GM12891 (cell line): Measurements from ENCODE around the gene SPTBN5.

Source experiments
- DNase-seq: peaks from one replicate; pipeline ENCODE4 v3.0.0; 2011; ENCODE audit warnings: low spot score; ENCODE audit not compliant: insufficient read length
- FAIRE-seq: peaks from 2 replicates; lab custom pipeline; 2011; peaks lifted over from hg19 to GRCh38; lab: Jason Lieb, UNC
- PAX5 ChIP-seq: IDR thresholded peaks from 2 replicates; pipeline ENCODE4 v1.6.1; 2011; ENCODE audit warnings: low read length, moderate library complexity, mild to moderate bottlenecking; ENCODE audit not compliant: insufficient read depth, severe bottlenecking
- POLR2A ChIP-seq: IDR thresholded peaks from 2 replicates; pipeline ENCODE4 v1.6.1; 2011; ENCODE audit warnings: low read depth, low read length, control low read depth
- POLR2AphosphoS5 ChIP-seq: IDR thresholded peaks from 2 replicates; pipeline ENCODE4 v1.6.1; 2011; ENCODE audit warnings: low read depth, low read length, control low read depth
- POU2F2 ChIP-seq: IDR thresholded peaks from 2 replicates; pipeline ENCODE4 v1.6.1; 2011; ENCODE audit warnings: low read depth, mild to moderate bottlenecking, control low read depth, low read length, moderate library complexity
- SPI1 ChIP-seq: IDR thresholded peaks from 2 replicates; pipeline ENCODE4 v1.6.1; 2011; ENCODE audit warnings: low read depth, low read length, control low read depth
- TAF1 ChIP-seq: IDR thresholded peaks from 2 replicates; pipeline ENCODE4 v1.6.1; 2011; ENCODE audit warnings: low read depth, low read length, control low read depth

SPTBN5 gene

GRCh38 chr15:41825572-41826535, 68.0 kb downstream of the SPTBN5 start:
- FAIRE-seq (no peak), DNase-seq (no peak)
- TF ChIP-seq SPI1 (no peak), POLR2AphosphoS5 (no peak), PAX5 (no peak), TAF1 (no peak), POLR2A (no peak), POU2F2 (no peak)

GRCh38 chr15:41825145-41825544, 68.7 kb downstream of the SPTBN5 start:
- no peak for TF ChIP-seq TAF1
- TF ChIP-seq POLR2AphosphoS5, result no peak
- TF ChIP-seq SPI1, result no peak
- TF ChIP-seq PAX5, result no peak
- TF ChIP-seq POU2F2, result no peak
- TF ChIP-seq POLR2A, result no peak
- DNase-seq, result no peak
- FAIRE-seq, result no peak

GRCh38 chr15:41824062-41824745, 69.6 kb downstream of the SPTBN5 start:
- FAIRE-seq (no peak), DNase-seq (no peak)
- TF ChIP-seq POU2F2 (no peak), PAX5 (no peak), POLR2AphosphoS5 (no peak)

GRCh38 chr15:41823502-41823901, 70.4 kb downstream of the SPTBN5 start:
- no peak for DNase-seq
- FAIRE-seq, result no peak
- TF ChIP-seq TAF1, result no peak
- no peak for TF ChIP-seq POU2F2
- TF ChIP-seq POLR2A, result no peak
- TF ChIP-seq PAX5, result no peak
- TF ChIP-seq POLR2AphosphoS5, result no peak
- no peak for TF ChIP-seq SPI1

- TF ChIP-seq PAX5, result no peak
- no peak for TF ChIP-seq POLR2A
- no peak for TF ChIP-seq SPI1
- no peak for TF ChIP-seq TAF1
- no peak for TF ChIP-seq POLR2AphosphoS5
- no peak for TF ChIP-seq POU2F2
- DNase-seq (no peak), FAIRE-seq (no peak)
Observed at GRCh38 chr15:41822957-41823356, 70.9 kb downstream of the SPTBN5 start.

- DNase-seq (no peak), FAIRE-seq (no peak)
- TF ChIP-seq PAX5 (no peak), TAF1 (no peak), POU2F2 (no peak), POLR2A (no peak), POLR2AphosphoS5 (no peak), SPI1 (no peak)
Observed at GRCh38 chr15:41822471-41822870, 71.4 kb downstream of the SPTBN5 start.

GRCh38 chr15:41821831-41822230, 72.0 kb downstream of the SPTBN5 start:
- TF ChIP-seq POLR2A (no peak), POU2F2 (no peak)
- no peak for FAIRE-seq

GRCh38 chr15:41820791-41821423, 72.9 kb downstream of the SPTBN5 start:
- FAIRE-seq (no peak), DNase-seq (no peak)
- TF ChIP-seq PAX5 (no peak), POU2F2 (no peak), TAF1 (no peak)

More at GRCh38 chr15:41821831-41822230, 72.0 kb downstream of the SPTBN5 start:
- DNase-seq, result no peak

GRCh38 chr15:41819455-41820050, 74.3 kb downstream of the SPTBN5 start:
- no peak for FAIRE-seq
- no peak for DNase-seq
- TF ChIP-seq POLR2A (no peak), SPI1 (no peak), PAX5 (no peak), POLR2AphosphoS5 (no peak), TAF1 (no peak), POU2F2 (no peak)

GRCh38 chr15:41817781-41818180, 76.1 kb downstream of the SPTBN5 start:
- DNase-seq (no peak), FAIRE-seq (no peak)
- no peak for TF ChIP-seq POLR2A
- TF ChIP-seq POLR2AphosphoS5, result no peak
- TF ChIP-seq SPI1, result no peak
- no peak for TF ChIP-seq TAF1
- no peak for TF ChIP-seq PAX5
- no peak for TF ChIP-seq POU2F2
